ENCODE results near the gene FOXA1. TPM values are rescaled to one million over a fixed set of nuclear protein-coding genes. Genes with fewer than 3 reads are reported as not detected.

FOXA1 gene
- total RNA-seq, 3 donors from 2014 or later (not counting 1 experiment from before 2014, with no cell fraction given): not detected

DNA sequence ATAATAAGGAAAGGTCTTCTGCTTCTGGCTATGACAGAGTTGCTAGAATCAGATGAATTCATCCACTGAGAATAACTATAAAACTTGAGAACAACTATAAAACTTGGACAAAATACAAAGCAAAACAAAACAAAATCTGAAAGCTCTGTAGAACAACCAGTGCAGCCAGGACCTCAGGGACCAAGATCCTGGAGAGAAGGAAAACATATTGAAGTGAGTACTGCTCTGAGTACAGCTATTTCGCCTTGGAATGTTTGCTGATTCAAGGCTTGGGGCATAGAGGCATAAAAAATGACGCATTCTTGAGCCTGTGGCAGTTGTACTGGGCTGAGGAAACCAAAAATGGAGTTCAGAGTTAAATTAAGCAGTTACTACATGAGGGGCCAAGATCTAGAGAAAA lies 21.7 kb downstream of the FOXA1 start:
- H3K9me3 Mint-ChIP-seq: peaks cover 14 to 17% of the 10 kb centered on the region in 2 donors
- ATAC-seq (no peak), DNase-seq (no peak)
- Histone ChIP-seq H3K4me1 (ENCODE audit: control insufficient read depth, insufficient read depth, low read length) (no peaks in the 10 kb centered on the region), H3K36me3 (ENCODE audit: control insufficient read depth, insufficient read depth, low read length) (no peaks in the 10 kb centered on the region), H3K4me3 (ENCODE audit: low read length) (no peak overlapping the region), H3K27me3 (ENCODE audit: control insufficient read depth, insufficient read depth, low read length) (no peaks in the 10 kb centered on the region), H3K9me3 (ENCODE audit: control insufficient read depth, insufficient read depth, low read length) (peaks cover 2% of the 10 kb centered on the region), H3K27ac (ENCODE audit: low read length) (no peak overlapping the region)
- H3K4me1 Mint-ChIP-seq: no peaks in the 10 kb centered on the region
- TF ChIP-seq, protein P1, sequence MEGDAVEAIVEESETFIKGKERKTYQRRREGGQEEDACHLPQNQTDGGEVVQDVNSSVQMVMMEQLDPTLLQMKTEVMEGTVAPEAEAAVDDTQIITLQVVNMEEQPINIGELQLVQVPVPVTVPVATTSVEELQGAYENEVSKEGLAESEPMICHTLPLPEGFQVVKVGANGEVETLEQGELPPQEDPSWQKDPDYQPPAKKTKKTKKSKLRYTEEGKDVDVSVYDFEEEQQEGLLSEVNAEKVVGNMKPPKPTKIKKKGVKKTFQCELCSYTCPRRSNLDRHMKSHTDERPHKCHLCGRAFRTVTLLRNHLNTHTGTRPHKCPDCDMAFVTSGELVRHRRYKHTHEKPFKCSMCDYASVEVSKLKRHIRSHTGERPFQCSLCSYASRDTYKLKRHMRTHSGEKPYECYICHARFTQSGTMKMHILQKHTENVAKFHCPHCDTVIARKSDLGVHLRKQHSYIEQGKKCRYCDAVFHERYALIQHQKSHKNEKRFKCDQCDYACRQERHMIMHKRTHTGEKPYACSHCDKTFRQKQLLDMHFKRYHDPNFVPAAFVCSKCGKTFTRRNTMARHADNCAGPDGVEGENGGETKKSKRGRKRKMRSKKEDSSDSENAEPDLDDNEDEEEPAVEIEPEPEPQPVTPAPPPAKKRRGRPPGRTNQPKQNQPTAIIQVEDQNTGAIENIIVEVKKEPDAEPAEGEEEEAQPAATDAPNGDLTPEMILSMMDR (IDR thresholded peaks at IDR 0.05): no peak
- no peaks in the 10 kb centered on the region for H3K36me3 Mint-ChIP-seq
- H3K27ac Mint-ChIP-seq: no peak overlapping the region
- H3K4me3 Mint-ChIP-seq: no peak overlapping the region
- 85% methylated on average over 2 of the region's 2 CpGs for WGBS (ENCODE audit: insufficient coverage)
- no peaks in the 10 kb centered on the region for H3K27me3 Mint-ChIP-seq (ENCODE audit: low read depth in 2 of 2)
- intact Hi-C loops (cut with micrococcal nuclease): no loop called here

DNA sequence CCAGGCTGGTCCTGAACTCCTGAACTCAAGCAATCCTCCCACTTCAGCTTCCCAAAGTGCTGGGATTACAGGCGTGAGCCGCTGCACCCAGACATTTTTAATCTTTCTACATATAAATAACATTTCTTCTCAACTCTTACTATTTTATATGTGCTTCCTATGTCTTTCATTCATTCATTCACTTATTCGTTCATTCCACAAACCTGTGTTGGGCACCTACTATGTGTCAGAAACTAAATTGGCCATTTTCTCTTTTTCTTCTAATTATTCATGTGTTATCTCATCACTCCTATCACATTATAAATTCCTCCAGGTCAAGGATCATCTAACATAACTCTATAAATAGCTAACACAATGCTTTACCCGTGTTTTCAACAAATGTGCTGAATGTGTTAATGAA lies 23.7 kb downstream of the FOXA1 start:
- intact Hi-C loops (cut with micrococcal nuclease): no loop called here
- H3K9me3 ChIP-seq (ENCODE audit: control insufficient read depth, insufficient read depth, low read length): peaks cover 2% of the 10 kb centered on the region
- no peak overlapping the region for H3K4me3 ChIP-seq (ENCODE audit: low read length)
- H3K4me3 Mint-ChIP-seq: no peak overlapping the region
- peaks cover 10 to 11% of the 10 kb centered on the region in 2 donors for H3K9me3 Mint-ChIP-seq
- no peaks in the 10 kb centered on the region for H3K36me3 ChIP-seq (ENCODE audit: control insufficient read depth, insufficient read depth, low read length)
- no peaks in the 10 kb centered on the region for H3K4me1 Mint-ChIP-seq
- 69% methylated on average over 4 of the region's 4 CpGs for WGBS (ENCODE audit: insufficient coverage)
- TF ChIP-seq, protein P1 (IDR thresholded peaks at IDR 0.05): no peak
- H3K36me3 Mint-ChIP-seq: no peaks in the 10 kb centered on the region
- DNase-seq (no peak), ATAC-seq (no peak)
- no peaks in the 10 kb centered on the region for H3K27me3 Mint-ChIP-seq (ENCODE audit: low read depth in 2 of 2)
- H3K27ac Mint-ChIP-seq: no peak overlapping the region
- H3K4me1 ChIP-seq (ENCODE audit: control insufficient read depth, insufficient read depth, low read length): no peaks in the 10 kb centered on the region
- no peak overlapping the region for H3K27ac ChIP-seq (ENCODE audit: low read length)
- H3K27me3 ChIP-seq (ENCODE audit: control insufficient read depth, insufficient read depth, low read length): no peaks in the 10 kb centered on the region

DNA sequence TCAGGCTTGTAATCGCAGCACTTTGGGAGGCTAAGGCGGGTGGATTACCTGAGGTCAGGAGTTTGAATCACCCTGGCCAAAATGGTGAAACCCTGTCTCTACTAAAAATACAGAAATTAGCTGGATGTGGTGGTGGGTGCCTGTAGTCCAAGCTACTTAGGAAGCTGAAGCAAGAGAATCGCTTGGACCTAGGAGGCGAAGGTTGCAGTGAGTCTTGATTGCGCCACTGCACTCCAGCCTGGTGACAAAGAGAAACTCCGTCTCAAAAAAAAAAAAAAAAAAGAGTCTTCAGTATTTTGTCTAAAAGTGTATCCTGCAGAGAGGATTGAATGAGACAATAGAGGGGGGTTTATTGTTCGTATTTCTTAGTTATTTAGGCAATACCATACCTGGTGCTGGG lies 25.3 kb downstream of the FOXA1 start:
- H3K27me3 ChIP-seq (ENCODE audit: control insufficient read depth, insufficient read depth, low read length): no peaks in the 10 kb centered on the region
- no peak overlapping the region for H3K27ac ChIP-seq (ENCODE audit: low read length)
- peaks cover 2% of the 10 kb centered on the region for H3K9me3 ChIP-seq (ENCODE audit: control insufficient read depth, insufficient read depth, low read length)
- H3K4me1 Mint-ChIP-seq: no peaks in the 10 kb centered on the region
- intact Hi-C loops (cut with micrococcal nuclease): no loop called here
- WGBS (ENCODE audit: insufficient coverage): 79% methylated on average over 7 of the region's 7 CpGs
- TF ChIP-seq, protein P1 (IDR thresholded peaks at IDR 0.05): no peak
- DNase-seq: no peak
- no peak overlapping the region for H3K4me3 Mint-ChIP-seq
- H3K36me3 ChIP-seq (ENCODE audit: control insufficient read depth, insufficient read depth, low read length): no peaks in the 10 kb centered on the region
- ATAC-seq: no peak
- H3K36me3 Mint-ChIP-seq: no peaks in the 10 kb centered on the region
- H3K4me1 ChIP-seq (ENCODE audit: control insufficient read depth, insufficient read depth, low read length): no peaks in the 10 kb centered on the region
- H3K9me3 Mint-ChIP-seq: peaks cover 8 to 9% of the 10 kb centered on the region in 2 donors
- H3K27me3 Mint-ChIP-seq (ENCODE audit: low read depth in 2 of 2): no peaks in the 10 kb centered on the region
- H3K27ac Mint-ChIP-seq: no peak overlapping the region
- no peak overlapping the region for H3K4me3 ChIP-seq (ENCODE audit: low read length)

DNA sequence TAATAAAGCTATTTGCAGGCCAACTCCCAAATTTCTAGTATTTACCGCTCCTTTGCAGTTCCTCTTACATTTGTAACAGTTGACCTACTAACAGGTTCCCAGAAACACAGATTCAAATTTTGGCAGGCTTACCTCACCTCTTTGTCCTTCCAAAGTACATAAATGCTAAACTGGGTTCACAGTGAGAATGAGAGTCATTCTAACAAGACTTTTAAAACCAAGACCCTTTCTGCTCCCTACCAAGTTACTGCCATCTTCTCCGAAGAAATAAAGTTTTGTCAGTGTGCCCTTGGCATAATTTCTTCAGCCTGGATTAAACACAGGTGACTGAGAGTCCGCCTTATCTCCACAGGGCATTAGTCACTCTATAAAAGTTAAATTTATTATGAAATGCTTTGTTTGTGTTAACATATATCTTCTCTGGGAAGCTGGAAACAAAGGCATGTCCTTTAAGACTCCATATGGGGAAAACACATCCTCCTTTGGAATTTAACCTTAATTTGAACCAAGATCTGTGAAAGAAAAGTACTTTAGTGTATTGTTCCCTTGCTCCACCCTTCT lies 28.2 kb downstream of the FOXA1 start:
- DNase-seq: no peak
- Mint-ChIP-seq H3K4me3 (no peak overlapping the region), H3K4me1 (no peaks in the 10 kb centered on the region), H3K27ac (no peak overlapping the region), H3K36me3 (no peaks in the 10 kb centered on the region), H3K9me3 (peaks cover 3 to 5% of the 10 kb centered on the region in 2 donors), H3K27me3 (ENCODE audit: low read depth in 2 of 2) (no peaks in the 10 kb centered on the region)
- no peaks in the 10 kb centered on the region for H3K36me3 ChIP-seq (ENCODE audit: control insufficient read depth, insufficient read depth, low read length)
- intact Hi-C loops (cut with micrococcal nuclease): no loop called here
- WGBS (ENCODE audit: insufficient coverage): 43% methylated on average over 2 of the region's 3 CpGs
- H3K27me3 ChIP-seq (ENCODE audit: control insufficient read depth, insufficient read depth, low read length): no peaks in the 10 kb centered on the region
- H3K9me3 ChIP-seq (ENCODE audit: control insufficient read depth, insufficient read depth, low read length): no peaks in the 10 kb centered on the region
- TF ChIP-seq, protein P1 (IDR thresholded peaks at IDR 0.05): no peak
- no peak overlapping the region for H3K4me3 ChIP-seq (ENCODE audit: low read length)
- no peaks in the 10 kb centered on the region for H3K4me1 ChIP-seq (ENCODE audit: control insufficient read depth, insufficient read depth, low read length)
- no peak overlapping the region for H3K27ac ChIP-seq (ENCODE audit: low read length)
- ATAC-seq: no peak
